GM18520 (cell line): Measurements from ENCODE around the gene KRT6A.
"Not testable (repeated sequence)": the region's sequence is repeated elsewhere in the genome, so short reads cannot be mapped to it uniquely, and the experiment has no call there.

Source experiments
- ATAC-seq: cut with Tn5 transposase; IDR thresholded peaks from one replicate; pipeline ENCODE4 v1.9.1; 2021; ENCODE audit not compliant: unreplicated experiment

The KRT6A gene

DNA sequence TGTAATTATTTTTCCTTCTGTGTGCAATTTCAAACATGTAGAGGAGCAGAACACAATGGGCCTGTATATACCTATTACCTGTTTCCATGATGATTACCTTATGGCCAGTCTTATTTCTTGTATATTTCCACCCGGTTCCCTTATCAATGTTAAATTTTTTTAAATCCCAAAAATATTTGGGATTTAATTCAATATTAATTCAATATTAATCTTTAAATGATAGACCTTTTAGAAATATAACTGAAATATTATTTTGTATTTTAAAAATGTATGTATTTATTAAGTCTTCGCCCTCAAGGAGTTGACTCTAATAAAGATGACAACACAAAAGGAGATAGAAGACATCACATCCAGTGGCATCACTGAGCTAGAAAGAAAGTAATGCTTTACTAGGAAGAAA lies 18.8 kb downstream of the KRT6A start:
- ATAC-seq, result no peak

DNA sequence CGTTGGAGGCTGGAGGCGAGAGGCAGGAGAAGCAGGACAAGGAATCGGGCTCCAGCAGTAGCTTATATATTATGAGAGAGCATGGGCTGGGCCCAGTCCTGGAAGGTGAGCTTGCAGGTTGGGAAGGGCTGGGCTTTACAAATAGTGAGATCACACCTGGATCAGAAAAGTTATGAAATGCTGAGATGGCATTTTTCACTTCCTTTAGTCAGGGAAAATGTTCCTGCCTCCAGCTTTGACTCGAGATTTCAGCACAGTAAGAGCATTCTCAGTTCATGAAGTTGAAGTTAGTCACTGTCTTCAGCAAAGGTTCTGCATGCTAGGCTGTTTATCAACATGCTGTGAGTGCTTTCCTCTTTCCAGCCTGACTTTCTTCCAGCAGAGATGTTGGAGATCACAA lies 19.3 kb downstream of the KRT6A start, which contains the start of gene KRT6C:
KRT6C (minus strand) TSS at position 38 of the 400 bp plus-strand sequence. CDS start 68 bp downstream, outside the sequence.
- ATAC-seq, result no peak

- ATAC-seq, result no peak
Measured at GRCh38 chr12:52469853-52470252, 23.2 kb downstream of the KRT6A start.

DNA sequence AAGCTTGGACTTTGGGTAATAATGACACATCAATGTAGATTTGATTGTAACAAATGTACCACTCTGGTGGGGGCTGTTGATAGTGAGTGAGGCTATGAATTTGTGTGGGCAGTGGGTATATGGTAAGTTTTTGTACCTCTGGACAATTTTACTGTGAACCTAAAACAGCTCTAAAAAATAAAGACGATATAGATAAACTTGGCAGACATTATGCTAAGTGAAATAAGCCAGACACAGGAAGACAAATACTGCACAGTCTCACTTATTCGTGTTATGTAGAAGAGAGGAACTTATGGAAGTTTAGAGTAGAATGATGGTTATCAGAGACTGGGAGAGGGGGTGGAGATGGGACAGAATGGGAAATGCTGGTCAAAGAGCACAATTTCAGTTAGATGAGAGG lies 28.2 kb downstream of the KRT6A start:
- ATAC-seq, result no peak

- no peak for ATAC-seq
Measured at GRCh38 chr12:52461693-52462092, 31.4 kb downstream of the KRT6A start.

DNA sequence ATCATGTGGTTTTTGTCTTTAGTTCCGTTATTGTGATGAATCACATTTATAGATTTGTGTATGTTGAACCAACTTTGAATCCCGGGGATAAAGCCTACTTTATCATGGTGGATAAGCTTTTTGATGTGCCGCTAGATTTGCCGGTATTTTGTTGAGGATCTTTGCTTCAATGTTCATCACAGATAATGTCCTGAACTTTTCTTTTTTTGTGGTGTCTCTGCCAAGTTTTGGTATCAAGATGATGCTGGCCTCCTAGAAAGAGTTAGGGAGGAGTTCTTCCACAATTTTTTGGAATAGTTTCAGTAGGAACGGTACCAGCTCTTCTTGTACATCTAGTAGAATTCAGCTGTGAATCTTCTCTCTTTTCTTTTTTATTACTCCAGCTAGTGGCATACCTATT lies 34.2 kb downstream of the KRT6A start:
- ATAC-seq, result no peak

GRCh38 chr12:52455821-52456220 lies 37.2 kb downstream of the KRT6A start:
- no peak for ATAC-seq

DNA sequence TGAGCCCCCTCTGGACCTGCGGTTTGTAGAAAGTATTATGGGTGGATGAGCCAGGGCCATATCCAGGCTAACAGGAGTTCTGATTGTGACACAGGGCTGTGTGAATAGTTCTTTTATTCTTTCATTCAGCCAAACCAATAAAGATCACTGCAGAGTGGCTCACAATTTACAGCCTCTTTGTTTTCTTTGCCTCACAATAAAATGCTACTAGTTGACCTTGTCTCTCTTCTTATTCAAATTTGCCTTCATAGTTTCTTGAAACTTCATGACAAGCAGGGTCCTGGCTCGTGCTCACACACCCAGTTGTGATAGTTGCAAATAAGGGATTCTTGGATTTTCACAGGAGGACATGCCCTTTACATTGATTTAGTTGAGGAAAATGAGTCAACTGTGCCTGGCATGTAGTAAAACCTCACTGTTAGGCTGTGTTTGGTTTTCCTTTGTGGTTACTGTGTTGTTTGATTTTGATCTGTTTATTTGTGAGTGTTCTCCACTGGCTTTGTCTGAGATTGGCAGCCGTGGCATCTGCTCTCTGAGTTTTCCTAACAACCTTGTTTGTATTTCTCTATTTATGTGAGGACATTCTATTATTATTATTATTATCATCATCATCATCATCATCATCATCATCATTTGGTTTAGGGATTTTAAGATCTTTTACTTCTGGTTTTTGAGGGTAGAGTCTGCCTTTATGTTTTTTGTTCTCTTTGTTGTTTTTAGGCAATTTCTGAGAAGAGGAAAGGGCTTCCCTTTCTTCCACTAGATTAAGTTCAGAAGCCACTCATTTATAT lies 38.5 kb downstream of the KRT6A start:
- no peak for ATAC-seq

- ATAC-seq, result no peak
Measured at GRCh38 chr12:52452101-52452500, 41.0 kb downstream of the KRT6A start, which contains the start of gene KRT6B. TSS of gene KRT6B (minus strand) at chr12:52452146. CDS start at chr12:52452078, 68 bp downstream.

DNA sequence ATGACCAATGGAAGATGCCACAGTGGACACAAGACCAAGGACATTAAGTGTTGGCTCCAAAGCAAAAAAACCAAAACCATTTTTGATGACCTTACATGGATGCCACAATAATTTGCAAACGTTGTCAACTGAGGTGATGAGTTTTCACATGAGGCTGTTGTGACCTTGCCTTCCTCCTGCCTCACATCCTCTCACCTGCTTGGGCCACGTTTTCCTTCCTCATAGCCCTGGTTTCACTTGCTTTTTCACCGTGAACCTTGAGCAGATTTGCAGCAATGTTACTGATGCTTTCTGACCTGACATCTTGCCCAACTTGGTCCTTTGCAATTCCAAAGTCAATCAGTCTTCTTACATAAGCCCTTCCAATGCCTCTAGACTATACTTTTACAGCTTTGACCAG lies 44.8 kb downstream of the KRT6A start:
- no peak for ATAC-seq

GRCh38 chr12:52447196-52447595 lies 45.9 kb downstream of the KRT6A start:
- not testable (repeated sequence) for ATAC-seq

DNA sequence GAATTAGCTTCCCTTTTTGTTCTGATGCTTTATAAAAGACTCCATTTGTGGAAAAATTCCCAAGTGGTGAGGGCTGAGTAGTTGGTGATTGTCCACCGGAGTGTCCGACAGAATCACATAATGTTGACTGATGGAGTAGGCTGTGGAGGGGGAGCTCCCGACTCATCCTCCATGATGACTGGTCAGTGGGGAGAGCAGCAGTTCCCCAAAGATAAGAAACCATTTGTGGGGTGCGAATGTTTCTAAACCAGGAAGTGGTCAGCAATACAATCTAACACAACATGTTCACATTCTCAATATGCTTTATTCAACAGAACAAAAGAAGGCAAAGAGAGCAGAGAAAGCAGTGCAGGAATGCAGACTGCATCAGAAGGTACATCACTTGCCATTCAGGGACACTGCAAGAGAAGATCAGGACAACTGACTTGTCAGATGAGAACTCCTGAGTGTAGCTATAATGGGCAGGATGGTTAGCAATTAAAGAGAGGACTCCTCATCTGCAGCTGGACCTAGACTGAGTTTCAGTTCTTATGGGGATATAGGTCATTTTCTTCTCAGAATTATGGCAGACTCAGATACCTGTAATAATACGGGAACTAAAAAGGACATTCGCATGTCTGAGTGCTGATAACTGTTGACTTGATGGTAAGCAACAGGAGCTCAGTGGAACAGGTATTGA lies 46.6 kb downstream of the KRT6A start:
- ATAC-seq, result no peak

DNA sequence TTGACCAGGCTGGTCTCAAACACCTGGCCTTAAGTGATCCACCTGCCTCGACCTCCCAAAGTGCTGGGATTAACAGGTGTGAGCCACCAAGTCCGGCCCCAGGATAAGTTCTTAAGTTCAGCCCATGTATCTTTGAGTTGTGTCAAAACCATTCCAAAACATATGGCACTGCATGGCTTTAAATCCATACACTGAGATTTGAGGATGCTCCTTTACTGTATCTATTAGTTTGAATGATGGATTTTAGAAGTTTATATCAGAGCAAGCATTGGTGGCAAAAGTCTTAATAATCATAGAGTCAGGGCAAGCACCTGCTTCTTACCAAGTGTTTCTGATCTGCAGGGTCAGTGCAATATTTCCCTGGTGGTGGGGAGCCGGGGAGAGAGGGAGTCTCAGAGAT lies 47.2 kb downstream of the KRT6A start:
- no peak for ATAC-seq

DNA sequence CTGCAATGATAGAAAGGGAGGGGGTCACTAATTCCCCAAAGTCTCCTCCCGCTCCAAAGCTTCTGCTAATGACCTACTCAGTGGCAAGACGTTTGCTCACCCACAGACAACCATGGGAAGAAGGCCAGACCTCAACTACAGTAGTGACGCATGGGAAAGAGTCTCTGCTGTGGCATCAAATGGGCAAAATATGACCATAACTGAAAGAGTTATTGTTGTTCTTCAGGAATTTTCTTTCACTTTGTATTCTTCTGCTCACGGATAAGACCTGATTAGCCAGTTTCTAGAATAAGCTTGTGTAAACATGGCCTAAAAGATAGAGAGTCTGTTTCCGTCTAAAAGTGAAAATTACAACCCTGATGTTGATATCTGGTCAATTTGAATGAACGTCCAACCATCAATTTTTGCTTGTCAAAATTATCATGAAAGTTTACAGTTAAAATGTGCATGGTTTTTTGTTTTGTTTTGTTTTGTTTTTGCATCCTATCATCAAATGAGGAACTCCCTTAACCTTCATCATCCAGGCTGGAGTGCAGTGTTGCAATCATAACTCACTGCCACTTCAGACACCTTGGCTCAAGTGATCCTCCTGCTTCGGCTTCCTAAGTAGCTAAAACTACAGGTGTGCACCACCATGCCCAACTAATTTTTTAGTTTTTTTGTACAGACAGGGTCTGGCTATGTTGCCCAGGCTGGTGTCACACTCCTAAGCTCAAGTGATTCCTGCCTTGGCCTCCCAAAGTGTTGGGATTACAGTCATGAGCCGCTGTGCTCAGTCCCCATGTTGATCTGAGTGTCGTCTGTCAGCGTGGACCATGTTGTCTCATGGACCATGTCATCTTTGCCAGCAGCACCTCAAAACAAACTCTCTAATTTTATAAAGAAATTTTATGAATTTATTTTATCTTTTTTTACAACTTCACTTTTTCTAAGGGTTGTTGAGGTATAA lies 48.1 kb downstream of the KRT6A start:
- ATAC-seq, result no peak

GRCh38 chr12:52443966-52444365 lies 49.1 kb downstream of the KRT6A start:
- no peak for ATAC-seq

DNA sequence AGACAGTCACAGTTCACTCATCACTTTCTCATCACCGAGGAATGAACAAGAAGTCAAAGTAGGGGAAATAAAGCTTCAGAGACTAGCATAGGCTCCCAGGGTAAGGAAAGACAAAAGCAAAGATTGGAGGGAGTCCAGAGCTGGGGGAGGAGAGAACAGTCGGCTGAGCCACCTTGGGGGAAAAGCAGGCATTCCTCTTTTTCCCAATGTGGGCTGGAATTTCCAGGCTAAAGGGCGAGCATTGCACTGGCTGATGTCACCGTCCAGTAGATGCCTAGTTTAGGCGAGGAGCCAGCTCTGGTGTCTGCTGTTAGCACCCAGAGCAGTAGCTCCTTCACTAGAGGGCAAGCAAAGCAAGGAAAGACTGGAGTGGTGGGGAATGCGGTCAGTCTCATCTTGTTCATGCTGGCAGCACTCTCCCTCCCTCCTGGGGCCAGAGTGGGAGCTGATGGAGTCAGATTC lies 50.4 kb downstream of the KRT6A start:
- no peak for ATAC-seq

- no peak for ATAC-seq
Measured at GRCh38 chr12:52441320-52441911, 51.6 kb downstream of the KRT6A start.

DNA sequence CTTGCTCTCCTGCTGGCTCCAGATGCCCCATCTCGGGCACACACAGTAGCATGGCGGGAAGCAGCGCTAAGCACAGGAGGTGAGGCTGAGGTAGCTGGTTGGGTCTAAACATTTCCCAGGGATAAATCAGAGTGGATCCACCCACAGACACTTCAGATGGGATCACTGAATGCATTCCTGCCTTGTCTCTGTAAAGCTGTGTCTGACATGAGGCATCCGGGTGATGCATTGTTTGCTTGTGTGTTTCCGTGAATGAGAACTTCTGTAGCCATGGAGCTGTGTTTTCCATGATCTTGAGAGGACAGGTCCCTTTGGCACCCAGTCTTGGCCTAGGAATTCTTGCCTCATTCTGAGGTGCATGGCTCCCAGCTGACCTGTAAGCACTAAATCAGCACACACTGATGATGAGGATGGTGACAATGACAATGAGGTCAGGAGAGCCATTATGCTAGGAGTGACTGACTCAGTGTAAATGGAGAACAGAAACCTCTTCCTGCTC lies 52.2 kb downstream of the KRT6A start:
- no peak for ATAC-seq

DNA sequence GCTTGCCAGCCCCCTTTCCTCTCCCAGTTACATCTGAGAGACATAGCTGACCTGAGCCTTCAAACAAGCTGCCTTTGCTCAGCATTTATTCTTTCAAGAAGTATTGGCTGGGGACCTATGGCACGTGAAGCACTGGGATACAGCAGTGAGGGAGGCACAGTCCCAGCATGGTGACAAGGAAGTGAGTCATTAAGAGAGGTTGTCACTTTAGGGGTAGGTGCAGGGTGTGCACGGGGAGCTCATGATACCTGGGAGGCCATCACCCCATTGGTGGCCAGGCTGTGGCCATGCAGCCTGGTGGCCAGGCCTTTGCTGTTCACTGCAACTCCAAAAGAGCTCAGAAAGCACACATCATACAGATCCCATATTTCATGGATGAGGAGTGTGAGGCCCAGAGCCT lies 53.2 kb downstream of the KRT6A start:
- no peak for ATAC-seq

GRCh38 chr12:52439420-52439819 lies 53.6 kb downstream of the KRT6A start:
- ATAC-seq, result no peak
